Kidney capillary endothelial cell (primary cell): ENCODE measurements around the gene TMEM18.
A peak's percentile ranks its signal among the peaks of the same experiment; 100 is the strongest.

Experiments used
- DNase-seq: peaks from one replicate; pipeline ENCODE4 v3.0.0-alpha.2; 2018; ENCODE audit warnings: low spot score

TMEM18 gene

GRCh38 chr2:672606-672905, 4.7 kb downstream of the TMEM18 start:
- no peak for DNase-seq

DNA sequence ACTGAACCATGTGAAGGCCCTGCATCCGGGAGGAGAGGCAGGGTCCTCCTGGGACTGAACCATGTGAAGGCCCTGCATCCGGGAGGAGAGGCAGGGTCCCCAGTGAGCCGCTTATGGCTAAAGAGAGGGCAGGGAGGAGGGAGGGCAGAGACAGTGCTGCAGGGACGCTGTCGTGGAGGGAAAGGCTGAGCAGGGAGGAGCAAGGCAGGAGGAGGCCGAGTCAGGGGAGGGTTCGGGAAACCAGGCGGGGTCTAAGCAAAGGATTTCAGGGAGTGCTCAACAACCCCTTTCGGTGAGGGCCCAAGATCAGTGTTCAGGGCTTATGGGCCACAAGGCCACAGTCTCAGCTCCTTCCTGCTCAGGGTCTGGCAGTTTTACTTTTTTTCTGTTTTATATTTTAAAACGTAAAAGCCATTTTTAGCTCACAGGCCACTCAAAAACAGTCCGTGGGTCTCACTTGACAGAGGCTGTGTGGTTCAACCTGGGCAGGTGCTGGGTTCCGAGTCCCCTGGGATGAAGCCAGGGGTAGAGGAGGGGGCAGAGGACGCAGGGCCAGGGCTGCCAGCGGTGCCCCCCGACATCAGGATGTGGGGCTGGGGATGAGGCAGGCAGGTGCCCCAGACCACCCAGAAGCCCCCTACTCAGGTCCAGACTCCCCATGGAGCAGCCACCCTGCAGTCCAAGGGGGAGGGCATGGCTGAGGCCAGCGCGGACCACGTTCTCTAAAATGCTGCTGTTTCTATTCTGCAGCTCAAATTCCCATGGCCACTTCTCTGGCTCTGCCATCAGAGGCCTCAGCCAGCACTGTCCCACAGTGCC, 5.2 kb downstream of the TMEM18 start:
- DNase-seq, result no peak

DNA sequence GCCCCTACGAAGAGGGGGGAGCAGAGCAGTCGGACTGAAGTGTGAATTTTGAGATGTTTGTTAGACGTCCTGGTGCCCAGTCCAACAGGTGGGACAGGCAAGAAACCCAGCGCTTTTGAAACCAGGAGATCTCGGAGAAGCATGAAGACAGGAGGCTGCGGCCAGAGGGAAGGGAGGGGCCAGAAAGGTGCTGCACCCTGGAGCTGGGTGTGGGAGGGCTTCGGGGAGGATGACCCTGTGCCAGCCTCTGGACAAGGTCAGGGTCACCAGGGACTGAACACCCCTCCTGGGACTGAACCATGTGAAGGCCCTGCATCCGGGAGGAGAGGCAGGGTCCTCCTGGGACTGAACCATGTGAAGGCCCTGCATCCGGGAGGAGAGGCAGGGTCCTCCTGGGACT, 6.1 kb downstream of the TMEM18 start:
- DNase-seq, result no peak

- DNase-seq, result no peak
These were observed 6.6 kb downstream of the TMEM18 start for GRCh38 chr2:670637-671036.

DNA sequence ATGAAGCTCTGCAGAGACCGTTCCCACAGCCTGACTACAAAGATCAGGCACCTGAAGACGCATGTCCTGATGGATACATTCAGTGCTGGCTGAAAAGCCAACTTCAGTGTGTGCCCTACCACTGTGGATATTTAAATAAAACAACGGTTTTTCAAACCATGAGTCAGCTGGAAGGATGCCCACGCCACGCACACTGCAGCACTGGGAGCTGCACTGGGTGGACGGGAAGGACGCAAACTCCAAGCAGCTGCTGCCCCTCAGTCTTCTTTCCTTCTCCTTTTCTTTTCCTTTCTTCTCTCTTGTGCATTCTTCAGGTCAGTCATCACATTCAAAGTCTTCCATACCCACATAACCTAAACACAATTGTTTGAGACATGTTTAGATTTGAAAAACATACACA, 7.9 kb downstream of the TMEM18 start:
- DNase-seq, result no peak

DNA sequence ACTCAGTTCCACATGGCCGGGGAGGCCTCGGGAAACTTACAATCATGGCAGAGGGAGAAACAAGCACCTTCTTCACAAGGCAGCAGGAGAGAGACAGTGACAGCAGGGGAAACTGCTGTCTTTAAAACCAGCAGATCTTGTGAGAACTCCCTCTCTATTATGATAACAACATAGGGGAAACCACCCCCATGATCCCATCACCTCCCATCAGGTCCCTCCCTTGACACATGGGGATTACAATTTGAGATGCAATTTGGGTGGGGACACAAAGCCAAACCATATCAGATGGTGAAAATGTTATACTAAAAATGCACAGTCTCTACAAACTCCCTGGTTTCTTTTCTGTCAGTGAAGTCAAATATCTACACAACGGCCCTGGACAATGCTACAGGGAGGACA, 9.2 kb downstream of the TMEM18 start:
- no peak for DNase-seq

DNA sequence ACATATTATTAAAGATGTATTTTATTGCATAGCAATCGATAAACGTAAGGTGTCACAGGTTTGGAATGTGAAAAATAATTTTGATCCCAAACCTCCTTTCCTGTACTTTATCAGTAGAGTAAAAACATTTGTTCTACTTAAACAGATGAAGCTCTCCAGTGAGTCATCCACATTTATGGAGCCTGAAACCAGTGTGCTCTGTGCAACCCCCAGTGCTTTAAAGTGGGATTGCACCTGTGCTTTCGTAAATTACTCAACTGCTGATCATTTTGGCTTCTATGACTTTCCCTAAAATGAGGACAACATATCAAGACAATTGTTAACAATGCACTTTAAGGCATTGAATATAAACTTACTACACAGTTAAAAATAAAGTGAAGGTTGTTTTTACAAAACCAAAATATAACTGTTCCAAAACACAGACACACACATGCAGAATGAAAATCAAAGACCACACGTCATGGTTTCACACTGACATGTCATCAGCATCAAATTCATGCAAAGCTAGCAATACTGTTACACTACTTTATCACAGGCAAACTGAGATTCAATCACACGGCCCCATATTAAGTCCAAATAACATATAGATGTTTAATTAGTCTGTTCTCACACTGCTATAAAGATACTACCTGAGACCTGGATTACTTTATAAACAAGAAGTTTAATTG, 9.7 kb downstream of the TMEM18 start:
- peak; percentile 55 for DNase-seq

GRCh38 chr2:666441-666840, 10.8 kb downstream of the TMEM18 start:
- no peak for DNase-seq

DNA sequence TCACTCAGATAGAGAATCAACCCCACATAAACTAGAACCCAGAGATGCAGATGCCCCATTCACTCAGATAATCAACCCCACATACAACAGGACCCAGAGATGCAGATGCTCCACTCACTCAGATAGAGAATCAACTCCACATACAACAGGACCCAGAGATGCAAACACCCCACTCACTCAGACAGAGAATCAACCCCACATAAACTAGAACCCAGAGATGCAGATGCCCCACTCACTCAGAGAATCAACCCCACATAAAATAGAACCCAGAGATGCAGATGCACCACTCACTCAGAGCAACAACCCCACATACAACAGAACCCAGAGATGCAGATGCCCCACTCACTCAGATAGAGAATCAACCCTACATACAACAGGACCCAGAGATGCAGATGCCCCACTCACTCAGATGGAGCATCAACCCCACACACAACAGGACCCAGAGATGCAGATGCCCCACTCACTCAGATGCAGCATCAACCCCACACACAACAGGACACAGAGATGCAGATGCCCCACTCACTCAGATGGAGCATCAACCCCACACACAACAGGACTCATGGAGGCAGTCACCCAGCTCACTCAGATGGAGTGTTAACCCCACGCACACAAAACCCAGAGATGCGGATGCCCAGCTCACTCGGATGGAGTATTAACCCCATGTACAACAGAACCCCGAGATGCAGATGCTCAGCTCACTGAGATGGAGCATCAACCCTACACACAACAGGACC, 11.7 kb downstream of the TMEM18 start:
- no peak for DNase-seq

DNA sequence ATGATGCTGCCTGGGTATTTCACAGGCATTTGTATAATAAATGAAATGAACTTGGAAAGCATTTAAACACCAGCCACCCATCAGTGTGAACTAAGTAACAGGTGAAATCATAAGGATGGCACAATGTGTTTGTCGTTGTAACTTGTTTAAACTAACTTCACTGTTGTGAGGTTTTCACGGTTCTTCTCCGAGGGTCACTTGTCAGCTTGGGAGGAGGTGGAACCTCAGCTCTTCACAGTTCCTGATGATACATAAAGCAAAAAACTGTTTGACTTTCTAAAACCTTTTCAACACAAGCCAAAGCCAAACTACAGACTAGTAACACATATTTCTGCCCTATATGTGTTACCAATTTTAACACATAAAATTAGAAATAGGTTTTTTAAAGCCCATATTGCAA, 13.1 kb downstream of the TMEM18 start:
- DNase-seq, result no peak

- DNase-seq, result no peak
These were observed 14.0 kb downstream of the TMEM18 start for GRCh38 chr2:663221-663620.

- no peak for DNase-seq
These were observed 15.9 kb downstream of the TMEM18 start for GRCh38 chr2:661360-661635.

GRCh38 chr2:660586-661359, 16.4 kb downstream of the TMEM18 start:
- no peak for DNase-seq

GRCh38 chr2:660029-660428, 17.2 kb downstream of the TMEM18 start:
- DNase-seq, result no peak

DNA sequence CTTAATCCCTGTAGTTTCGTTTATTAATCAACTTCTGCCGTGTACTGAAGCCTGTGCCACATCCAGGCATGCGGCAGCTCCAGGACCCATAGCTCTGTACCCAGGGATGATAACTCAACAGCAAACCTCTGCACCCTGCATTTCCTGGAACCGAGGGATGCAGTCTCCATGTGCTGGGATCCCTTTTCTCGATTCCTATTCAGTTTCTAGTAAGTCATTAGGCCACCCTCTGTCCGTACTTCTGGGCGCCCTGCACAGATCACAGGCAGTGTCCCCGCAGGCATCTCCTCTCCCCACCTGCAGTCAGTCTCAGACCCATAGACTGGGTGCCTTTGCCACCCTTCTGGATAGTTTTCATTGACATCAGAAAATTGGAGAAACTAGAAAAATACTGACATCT, 18.8 kb downstream of the TMEM18 start:
- no peak for DNase-seq

GRCh38 chr2:657766-658165, 19.4 kb downstream of the TMEM18 start:
- DNase-seq, result no peak

DNA sequence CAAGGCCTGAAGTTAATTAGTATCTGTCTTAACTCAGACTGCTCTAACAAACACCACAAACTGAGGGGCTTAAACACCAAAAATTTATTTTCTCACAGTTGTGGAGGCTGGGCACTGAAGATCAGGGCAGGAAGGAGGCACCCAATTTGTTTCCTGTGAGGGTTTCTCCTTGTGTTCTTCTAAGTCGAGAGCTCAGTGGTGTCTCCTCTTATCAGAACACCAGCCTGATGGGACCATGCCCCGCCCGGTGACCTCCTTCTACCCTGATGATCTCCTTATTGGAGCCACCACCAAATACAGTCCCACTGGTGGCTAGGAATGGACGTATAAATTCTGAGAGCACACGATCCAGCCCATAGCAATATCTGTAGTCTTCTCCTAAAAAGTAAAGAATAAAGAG, 20.5 kb downstream of the TMEM18 start:
- no peak for DNase-seq

- no peak for DNase-seq
These were observed 21.6 kb downstream of the TMEM18 start for GRCh38 chr2:655626-656025.

GRCh38 chr2:654896-655295, 22.3 kb downstream of the TMEM18 start:
- no peak for DNase-seq

- no peak for DNase-seq
These were observed 23.4 kb downstream of the TMEM18 start for GRCh38 chr2:653645-654425.

DNA sequence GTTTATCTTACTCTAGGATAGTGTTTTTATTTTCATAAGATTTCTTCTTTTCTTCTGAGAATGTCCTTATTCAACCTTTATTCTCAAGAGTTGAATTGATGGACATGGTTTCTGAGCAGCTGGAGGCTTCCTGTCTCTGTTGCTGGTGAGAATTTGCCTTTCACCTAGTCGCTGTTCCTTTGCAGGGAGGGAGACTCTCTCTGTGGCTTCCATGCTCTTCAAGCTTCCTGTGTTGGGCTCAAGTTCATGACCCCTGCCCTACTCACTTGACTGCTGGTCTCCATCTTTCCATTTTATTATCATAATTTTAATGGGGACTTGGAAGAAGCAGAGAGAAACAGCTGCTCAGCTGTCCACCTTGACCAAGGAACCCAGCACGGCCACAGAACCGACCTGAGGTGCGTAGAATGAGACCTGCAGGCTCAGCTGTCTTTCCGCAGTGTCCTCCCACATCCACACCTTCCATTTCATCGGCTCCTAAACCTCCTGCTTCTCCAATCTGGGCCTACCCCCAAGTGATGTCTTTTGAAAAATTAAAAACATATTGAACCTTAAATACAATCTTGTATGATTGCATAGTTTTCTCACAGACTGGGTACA, 24.2 kb downstream of the TMEM18 start:
- no peak for DNase-seq

DNA sequence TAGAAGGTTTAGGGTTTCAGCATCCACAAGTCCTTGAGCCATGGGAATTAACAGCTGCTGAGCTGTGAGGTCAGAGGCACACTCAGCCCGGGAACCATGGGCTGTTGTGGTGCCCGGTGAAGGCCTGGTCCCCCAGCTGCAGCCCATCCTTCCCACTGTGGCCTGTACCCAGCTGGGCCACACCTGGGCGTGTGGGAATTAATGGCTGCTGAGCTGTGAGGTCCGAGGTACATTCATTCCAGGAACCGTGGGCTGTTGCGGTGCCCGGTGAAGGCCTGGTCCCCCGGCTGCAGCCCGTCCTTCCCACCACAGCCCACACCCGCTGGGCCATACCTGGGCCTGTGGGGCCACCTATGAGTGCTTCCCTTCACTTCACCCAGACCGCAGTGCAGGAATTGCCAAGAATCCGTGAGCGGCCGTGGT, 25.2 kb downstream of the TMEM18 start:
- no peak for DNase-seq
